Sigmoid colon (tissue), 4 donors: Measurements from ENCODE around the gene CABP4.

Experiments
- CTCF ChIP-seq, 4 experiments: fragments of 450-650 bp in 3 of 4; fragments of 200-600 bp in 1 of 4; IDR thresholded peaks; one replicate each; pipeline ENCODE4 v1.5.1; 2016 to 2019; ENCODE audit warnings: antibody characterized with exemption in 4 of 4, mild to moderate bottlenecking in 3 of 4, moderate library complexity in 2 of 4
- EP300 ChIP-seq, 4 donors: sonication (generic); formaldehyde crosslinking; IDR thresholded peaks; one replicate each; pipeline ENCODE4 v1.6.1; 2017; ENCODE audit warnings: antibody characterized with exemption in 4 of 4
- POLR2A ChIP-seq, 2 donors: fragments of 450-650 bp; IDR thresholded peaks; one replicate each; pipeline ENCODE4 v1.6.1; 2016; ENCODE audit warnings: antibody characterized with exemption in 2 of 2, mild to moderate bottlenecking in 2 of 2, moderate library complexity in 2 of 2
- POLR2AphosphoS5 ChIP-seq, 4 donors: sonication (generic); formaldehyde crosslinking; IDR thresholded peaks; one replicate each; pipeline ENCODE4 v1.6.1; 2017; ENCODE audit warnings: antibody characterized with exemption in 4 of 4

DNA sequence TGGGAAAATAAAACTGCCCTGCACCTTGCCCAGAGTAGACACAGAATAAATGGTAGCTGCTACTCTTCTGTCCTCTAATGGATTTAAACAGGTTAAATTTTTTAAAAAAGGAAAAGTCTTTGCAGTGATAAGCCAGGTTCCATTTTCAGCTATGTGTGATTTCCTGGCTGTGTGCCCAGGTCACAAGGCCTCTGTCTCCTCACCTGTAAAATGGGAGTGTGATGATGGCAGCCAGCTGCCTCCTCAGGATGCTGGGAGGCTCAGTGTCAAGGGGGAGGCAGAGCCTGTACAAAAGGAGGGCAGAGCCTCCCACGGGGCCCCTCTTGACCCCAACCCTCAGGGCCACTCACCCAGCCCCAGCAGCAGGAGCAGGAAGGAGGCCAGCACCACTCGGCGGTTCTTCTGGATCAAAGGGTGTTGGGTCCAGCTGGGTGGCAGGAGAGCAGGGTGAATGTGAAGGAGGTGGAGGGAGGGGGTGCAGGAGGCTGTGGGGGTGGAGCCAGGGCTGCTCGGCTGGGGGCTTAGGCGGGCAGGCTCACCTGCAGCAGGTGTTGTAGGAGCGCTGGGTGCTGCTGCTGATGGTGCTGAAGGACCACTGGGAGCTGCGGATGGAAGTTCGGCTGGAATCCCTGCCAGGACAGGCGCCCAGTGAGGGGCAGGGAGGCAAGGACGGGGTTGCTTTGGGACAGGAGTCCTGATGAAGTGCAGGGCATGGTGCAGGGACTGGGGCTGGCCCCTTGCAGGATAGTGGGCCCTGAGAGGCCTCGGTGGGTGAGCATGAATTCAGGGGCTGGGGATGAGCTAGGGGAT, 12.0 kb downstream of the CABP4 start:
- TF ChIP-seq CTCF (IDR thresholded peaks at IDR 0.05) (no peak), POLR2A (IDR thresholded peaks at IDR 0.05) (no peak), EP300 (IDR thresholded peaks at IDR 0.05) (no peak), POLR2AphosphoS5 (IDR thresholded peaks at IDR 0.05) (no peak)
